NCI-H1105 (cell line): Measurements from ENCODE around the gene MANSC1.
"Not testable (repeated sequence)": the region's sequence is repeated elsewhere in the genome, so short reads cannot be mapped to it uniquely, and the experiment has no call there.

Experiments used
- DNase-seq: peaks from one replicate; lab custom pipeline; 2025; lab: John Stamatoyannopoulos, UW

Gene MANSC1

GRCh38 chr12:12323591-12323990 is 26.5 kb downstream of the MANSC1 start:
- no peak for DNase-seq

DNA sequence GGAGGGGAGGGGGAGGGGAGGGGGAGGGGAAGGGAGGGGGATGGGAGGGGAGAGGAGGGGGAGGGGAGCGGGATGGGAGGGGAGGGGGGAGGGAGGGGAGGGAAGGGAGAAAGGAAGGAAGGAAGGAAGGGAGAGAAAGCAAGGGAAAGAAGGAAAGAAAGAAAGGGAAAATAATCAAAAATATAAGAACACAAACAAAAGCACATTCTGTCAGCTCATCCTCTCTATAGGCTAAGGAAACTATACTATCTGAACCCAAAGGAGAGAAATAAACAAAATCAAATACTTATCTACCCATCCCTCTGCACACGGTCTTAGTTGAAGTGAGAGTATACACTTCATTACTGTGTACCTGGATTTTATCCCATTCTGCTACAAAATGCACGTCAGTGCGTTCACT is 26.9 kb downstream of the MANSC1 start:
- DNase-seq = no peak

GRCh38 chr12:12319451-12320183 is 30.4 kb downstream of the MANSC1 start:
- DNase-seq = no peak

DNA sequence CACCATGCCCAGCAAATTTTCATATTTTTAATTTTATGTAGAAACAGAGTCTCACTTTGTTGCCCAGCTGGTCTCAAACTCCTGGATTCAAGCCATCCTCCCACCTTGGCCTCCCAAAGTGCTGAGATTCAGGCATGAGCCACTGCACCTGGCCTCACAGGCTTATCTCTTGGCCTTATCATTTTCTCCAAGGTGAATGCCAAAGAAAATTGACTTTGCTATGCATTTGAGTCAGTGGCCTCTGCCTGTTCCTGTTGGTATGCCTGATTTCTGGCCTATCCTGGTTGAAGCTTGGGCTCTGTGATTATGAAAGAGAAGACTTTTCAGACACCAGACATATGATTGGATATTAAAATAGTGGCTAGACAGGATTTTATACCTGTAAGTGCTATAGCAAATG is 34.2 kb downstream of the MANSC1 start:
- no peak for DNase-seq

DNA sequence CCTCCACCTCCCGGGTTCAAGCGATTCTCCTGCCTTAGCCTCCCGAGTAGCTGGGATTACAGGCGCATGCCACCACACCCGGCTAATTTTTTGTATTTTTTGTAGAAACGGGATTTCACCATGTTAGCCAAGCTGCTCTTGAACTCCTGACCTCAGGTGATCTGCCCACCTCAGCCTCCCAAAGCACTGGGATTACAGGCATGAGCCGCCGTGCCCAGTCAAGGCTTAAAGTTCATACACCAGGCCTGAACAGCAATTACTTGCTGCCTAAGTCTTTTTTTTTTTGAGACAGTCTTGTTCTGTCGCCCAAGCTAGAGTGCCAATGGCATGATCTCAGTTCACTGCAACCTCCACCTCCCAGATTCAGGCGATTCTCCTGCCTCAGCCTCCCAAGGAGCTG is 39.3 kb downstream of the MANSC1 start:
- DNase-seq = not testable (repeated sequence)

DNA sequence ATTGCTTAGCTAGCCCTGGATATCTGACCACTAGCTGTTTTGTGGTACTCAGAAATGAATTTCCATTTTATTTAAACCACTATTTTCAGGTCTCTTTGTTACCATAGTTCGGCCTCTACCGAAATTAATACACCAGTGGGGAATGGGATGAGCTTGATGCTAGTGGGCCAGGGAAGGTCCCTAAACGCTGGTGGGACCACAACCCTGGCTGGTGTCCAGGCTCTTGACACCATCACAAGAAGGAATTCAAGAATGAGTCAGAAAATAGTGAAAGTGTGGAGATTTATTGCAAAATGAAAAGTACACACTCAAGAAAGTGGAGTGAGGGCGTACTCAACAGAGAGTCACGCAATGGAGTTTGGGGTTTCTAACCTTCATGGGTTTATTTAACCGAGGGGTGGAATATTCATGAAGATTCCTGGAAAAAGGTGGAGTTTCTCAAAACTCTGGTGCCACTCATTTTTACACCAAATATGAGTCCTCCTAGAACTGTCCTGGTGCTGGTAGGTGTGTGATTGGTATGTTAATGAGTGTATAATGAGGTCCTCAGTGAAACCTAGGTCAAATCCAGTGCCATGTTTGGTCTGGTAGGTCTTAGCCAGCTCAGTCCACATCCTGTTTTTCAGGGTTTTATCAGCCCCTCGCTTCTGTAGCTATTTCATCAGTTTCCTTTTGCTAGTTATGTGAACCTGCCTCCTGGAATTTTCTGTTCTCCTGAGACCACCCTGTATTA is 44.3 kb downstream of the MANSC1 start:
- DNase-seq = no peak

- no peak for DNase-seq
Observed at GRCh38 chr12:12302976-12303375, 47.1 kb downstream of the MANSC1 start.

GRCh38 chr12:12301122-12301521 is 48.9 kb downstream of the MANSC1 start:
- DNase-seq = no peak

DNA sequence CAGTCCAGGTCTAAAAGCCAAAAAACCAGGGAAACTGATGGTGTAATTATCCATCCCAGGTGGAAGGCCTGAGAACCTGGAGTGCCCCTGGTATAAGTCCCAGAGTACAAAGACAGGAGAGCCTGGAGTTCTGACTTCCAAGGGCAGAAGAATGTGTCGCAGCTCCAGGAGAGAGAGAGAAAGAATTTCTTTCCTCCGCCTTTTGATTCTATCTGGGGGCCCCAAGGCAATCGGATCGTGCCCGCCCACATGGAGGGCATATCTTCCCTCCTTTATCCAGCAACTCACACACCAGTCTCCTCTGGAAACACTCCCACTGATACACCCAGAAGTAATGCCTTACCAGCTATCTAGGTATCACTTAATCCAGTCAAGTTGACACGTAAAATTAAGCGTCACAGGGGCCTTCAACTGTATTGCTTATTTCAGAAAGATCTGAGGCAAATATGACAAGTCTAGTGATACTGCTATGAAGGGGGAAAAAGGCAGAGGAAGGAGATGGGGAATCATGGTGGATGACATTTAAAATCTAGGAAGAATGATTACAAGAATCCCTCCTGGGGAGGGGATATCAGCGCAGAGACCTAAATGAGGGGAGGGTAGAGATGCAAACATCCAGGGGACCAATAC is 52.7 kb downstream of the MANSC1 start:
- DNase-seq = no peak

DNA sequence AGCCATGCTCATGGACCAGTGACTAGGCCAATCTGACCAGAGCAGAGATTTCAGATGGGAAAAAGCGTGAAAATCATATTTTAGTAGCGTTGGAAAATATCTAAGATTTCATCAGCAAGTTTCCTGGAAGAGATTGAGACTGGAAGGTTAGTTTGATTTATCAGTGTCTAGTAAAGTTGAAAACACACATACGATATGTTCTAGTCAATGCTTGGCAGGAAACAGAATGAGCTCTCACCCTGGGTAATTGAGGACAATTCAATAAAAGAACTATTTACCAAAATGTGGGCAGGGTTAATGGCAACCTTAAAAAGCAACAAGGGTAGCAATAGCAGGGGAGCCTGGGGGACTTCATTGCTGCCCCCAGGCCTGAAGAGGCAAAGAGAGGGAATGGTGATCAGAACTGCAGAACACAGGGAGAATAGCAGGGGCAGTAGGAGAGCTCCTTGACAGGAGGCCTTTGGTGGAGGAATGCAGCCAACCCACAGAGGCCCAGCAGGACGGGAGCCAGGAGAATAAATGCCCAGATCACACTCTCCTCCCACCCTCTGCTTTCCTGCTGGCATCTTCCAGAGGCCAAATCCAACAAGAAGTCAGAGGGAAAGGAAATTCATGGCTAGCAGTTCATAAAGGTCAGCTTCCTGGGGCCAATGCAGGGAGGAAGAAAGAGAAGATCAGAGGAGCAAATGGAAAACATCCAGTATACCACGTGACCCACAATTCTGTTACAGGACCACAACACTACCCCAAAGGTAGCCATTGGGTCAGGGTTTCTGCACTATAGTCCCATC is 55.6 kb downstream of the MANSC1 start:
- no peak for DNase-seq

- no peak for DNase-seq
Observed at GRCh38 chr12:12290206-12290605, 59.8 kb downstream of the MANSC1 start.

GRCh38 chr12:12286441-12286840 is 63.6 kb downstream of the MANSC1 start:
- no peak for DNase-seq

GRCh38 chr12:12282761-12283425 is 67.1 kb downstream of the MANSC1 start:
- DNase-seq = no peak

DNA sequence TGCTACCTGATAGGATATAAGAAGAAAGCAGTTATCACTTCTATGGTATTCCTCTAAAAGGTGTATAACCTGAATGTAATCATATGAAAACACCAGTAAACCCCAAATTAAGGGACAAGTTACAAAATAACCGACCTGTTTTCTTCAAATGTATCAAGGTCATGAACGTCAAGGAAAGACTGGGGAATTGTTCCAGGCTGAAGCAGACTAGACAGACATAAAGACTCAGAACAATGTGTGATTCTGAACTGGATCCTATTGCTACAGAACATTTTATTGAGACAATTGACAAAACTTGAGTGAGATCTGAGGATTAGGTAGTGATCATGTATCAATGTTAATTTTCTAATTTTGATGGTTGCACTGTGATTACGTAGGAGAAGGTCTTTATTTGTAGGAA is 67.8 kb downstream of the MANSC1 start:
- DNase-seq = no peak

DNA sequence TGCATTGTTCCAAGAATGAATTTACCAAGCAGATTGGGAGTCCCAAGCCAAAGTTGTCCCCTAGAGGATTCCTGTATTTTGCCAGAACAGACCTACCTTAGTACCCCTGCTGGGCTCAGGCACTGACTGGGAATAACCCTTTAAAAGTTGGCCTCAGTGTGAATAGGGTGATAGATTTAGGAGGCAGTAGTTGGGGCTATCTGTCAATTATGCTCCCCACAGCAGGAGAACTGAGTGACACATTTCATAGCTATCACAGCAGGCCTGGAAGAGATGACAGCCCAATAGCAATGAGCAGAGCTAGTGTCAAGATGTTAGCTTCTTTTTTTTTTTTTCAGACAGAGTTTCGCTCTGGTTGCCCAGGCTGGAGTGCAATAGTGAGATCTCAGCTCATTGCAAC is 68.9 kb downstream of the MANSC1 start:
- DNase-seq = no peak

GRCh38 chr12:12278899-12279298 is 71.1 kb downstream of the MANSC1 start:
- no peak for DNase-seq
